ENCODE results near the gene SPESP1.

Gene SPESP1

GRCh38 chr15:68993276-68993675 lies 63.0 kb downstream of the SPESP1 start:
- DNase-seq, result no peak

- no peak for DNase-seq
These were observed 63.8 kb downstream of the SPESP1 start for GRCh38 chr15:68994149-68994548.

- DNase-seq, result no peak
These were observed 64.8 kb downstream of the SPESP1 start for GRCh38 chr15:68994981-68995761.
